NCI-H146 treated with DMSO at 0.1 percent for 48 hours (cell line): ENCODE data around the gene DHDDS.
"Not testable (repeated sequence)": the region's sequence is repeated elsewhere in the genome, so short reads cannot be mapped to it uniquely, and the experiment has no call there.

Source experiments
- DNase-seq: peaks from one replicate; lab custom pipeline; 2025; ENCODE audit not compliant: unreplicated experiment; lab: John Stamatoyannopoulos, UW

The DHDDS gene, protein sequence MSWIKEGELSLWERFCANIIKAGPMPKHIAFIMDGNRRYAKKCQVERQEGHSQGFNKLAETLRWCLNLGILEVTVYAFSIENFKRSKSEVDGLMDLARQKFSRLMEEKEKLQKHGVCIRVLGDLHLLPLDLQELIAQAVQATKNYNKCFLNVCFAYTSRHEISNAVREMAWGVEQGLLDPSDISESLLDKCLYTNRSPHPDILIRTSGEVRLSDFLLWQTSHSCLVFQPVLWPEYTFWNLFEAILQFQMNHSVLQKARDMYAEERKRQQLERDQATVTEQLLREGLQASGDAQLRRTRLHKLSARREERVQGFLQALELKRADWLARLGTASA

DNA sequence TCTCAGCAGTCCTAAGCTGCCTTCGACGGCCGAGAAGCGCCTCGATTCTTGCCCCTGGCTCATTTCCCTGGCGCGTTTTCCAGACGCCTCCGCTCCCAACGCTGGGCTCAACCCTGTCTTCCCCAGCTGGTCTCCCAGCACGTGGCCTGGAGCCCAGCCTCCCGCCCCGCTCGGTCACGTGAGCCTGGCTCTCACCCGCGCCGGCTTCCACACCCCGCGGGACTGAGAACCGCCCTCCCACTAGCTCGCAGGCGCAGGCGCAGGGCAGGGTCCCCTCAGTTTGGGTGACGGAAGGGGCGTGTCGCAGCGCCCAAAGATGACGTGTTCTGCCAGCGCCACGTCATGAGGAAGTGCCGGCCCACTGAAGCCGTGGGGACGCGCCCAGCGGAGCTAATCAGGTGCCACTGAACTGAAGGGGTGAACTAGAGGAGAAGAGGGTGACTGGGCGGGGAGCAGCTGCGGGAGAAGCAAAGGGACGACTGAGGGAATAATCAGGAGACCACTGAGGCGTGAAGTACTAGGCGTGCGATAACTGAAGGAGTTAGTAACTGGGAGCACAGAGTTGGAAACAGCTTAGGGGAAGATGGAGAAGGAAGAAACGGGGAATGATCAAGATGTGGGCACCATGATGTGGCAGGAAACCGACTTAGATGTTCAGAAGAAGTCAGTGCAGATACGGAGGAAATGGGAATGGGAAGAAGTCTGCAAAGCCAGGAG lies at the start of gene DHDDS:
TSS of gene DHDDS (plus strand) at position 343 of the 717 bp plus-strand sequence. CDS start 625 bp downstream, outside the sequence.
- DNase-seq, result peak; percentile 90

DNA sequence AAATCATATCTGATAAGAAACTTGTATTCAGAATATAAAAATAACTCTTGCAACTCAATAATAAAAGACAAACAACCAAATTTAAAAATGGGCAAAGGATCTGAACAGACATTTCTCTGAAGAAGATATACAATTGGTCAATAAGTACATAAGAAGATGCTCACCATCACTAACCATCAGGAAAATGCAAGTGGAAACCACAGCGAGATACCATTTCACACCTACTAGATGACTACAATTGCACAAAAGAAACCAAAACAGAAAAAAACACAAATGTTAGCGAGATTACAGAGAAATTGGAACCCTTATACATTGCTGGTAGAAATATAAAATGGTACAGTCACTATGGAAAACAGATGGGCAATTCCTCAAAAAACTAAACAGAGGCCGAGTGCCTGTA lies 48.0 kb upstream of the DHDDS start:
- DNase-seq, result no peak

DNA sequence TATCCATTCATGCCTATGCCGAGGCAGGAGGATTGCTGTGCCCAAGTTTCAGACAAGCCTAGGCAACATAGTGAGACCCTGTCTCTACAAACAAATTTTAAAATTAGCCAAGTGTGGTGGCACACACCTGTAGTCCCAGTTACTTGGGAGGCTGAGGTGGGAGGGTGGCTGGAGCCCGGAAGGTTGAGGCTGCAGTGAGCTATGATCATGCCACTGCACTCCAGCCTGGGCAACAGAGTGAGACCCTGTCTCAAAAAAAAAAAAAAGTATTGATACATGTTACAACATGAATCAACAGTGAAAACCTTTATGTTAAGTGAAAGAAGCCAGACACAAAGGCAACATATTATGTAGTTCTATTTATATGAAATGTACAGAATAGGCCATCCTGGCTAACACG lies 47.1 kb upstream of the DHDDS start:
- not testable (repeated sequence) for DNase-seq

DNA sequence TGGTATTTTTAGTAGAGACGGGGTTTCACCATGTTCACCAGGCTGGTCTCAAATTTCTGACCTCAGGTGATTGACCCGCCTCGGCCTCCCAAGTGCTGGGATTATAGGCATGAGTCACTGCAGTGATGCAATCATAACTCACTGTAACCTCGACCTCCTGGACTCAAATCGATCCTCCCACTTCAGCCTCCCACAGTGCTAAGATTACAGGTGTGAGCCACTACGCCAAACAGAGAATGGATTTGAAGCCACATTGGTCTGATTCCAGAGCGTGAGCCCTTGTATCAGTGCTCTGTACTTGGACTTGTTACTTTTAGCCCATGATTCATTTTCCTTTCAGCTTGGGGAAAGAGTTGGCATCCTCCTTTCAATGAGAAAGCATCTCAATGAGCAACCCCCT lies 44.7 kb upstream of the DHDDS start:
- no peak for DNase-seq

DNA sequence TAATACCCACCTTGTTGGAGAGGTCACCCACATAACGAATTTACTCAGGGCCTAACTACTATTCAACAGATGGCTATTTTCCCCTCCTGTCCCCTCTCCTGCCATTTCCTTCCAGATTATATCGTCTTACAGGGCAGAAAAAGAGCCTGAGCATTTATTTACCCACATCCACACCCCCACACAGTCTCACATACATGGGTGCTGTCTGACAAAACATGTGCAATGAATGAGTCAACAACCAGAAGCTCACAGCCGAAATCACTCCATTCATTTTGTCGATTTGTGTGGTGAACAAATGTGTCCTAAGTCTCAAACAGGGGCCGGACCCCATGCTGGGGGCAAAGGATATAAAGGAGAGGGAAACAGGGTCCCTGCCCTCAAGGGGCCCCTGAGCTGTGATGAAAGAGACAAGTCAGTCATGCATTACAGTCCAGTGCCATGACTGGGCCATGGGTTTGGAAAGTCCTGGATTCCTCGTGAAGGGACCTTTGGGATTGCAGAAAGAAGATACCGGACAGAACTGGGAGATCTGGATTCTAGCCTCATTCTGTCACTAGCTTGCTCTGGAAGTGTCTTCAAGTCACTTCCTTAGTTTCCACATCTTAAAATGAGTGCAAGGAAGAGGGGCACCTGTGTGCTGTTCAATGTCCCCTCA lies 43.2 kb upstream of the DHDDS start:
- DNase-seq, result no peak

DNA sequence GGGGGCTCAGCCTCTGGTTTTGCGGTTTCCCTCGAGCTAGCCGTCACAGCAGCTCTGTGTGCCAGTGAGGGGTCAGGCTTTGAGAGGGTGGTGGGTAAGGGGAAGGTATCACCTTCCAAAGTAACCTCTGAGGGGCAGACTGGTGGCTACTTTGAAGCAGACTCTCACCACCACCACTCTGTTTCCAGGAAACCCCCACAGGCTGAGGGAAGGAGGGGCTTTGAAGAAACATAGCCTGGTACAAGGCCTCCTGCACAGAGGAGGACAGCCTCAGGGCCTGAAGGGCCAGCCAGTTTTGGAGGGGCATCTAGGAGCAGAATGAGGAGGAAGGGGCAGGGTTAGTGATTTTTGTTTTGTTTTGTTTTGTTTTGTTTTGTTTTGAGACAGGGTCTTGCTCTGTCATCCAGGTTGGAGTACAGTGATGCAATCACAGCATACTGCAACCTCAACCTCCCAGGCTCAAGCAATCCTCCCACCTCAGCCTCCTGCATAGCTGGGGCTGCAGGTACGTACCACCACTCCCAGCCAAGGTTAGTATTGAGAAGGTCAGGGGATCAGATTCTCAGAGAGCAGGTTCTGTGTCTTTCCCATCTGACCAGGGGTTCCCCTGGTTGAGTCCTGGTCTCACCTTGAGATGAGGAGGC lies 42.4 kb upstream of the DHDDS start:
- no peak for DNase-seq

DNA sequence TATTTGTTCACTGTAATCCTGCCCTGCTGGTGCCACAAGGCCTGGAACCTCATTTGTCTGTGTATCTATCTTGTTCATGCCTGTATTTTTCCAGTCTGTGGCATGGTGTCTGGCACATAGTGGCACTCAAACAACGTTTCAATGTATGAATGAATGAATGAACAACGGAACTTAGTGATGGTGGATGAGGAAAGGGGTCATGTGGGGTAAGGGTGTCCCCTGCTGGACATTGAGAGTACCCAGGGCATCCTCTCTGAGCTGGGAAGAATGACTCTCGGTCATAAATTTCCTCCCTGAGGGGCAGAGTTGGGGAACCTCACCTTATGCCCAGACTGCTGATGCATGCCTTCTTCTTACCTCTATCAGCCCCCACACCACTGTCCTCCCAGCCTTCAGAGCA lies 40.7 kb upstream of the DHDDS start:
- DNase-seq, result no peak

DNA sequence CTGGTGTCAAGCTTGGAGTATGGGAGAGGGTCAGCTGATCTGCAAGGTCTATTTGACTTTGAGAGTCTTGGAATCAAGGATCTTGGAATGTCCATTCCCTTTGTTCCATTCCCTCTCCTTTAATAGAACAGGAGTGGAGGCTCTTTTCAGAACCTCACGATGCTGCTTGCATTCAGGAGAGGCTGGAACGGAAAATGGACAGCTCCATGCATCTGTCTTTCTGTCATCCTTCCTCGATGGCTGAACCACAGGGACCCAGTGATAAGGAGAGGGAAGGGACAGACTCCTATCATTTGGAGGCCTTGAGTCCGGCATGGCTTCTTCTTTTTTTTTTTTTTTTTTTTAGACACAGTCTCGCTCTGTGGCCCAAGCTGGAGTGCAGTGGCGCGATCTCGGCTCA lies 36.4 kb upstream of the DHDDS start:
- DNase-seq, result no peak

DNA sequence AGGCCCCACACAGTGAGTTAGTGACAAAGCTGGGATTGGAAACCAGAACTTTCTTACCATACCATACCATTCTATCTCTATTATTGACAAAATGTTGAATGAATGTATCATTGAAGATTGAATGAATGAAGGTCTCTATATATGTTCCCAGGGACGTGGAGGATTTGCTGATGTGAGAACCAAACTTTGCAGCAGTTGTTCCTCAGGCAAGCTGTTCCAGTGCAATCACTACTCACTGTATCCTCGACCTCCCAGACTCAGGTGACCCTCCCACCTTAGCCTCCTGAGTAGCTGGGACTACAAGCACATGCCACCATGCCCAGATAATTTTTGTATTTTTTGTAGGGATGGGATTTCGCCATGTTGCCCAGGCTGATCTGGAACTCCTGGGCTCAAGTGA lies 33.1 kb upstream of the DHDDS start:
- DNase-seq, result no peak

DNA sequence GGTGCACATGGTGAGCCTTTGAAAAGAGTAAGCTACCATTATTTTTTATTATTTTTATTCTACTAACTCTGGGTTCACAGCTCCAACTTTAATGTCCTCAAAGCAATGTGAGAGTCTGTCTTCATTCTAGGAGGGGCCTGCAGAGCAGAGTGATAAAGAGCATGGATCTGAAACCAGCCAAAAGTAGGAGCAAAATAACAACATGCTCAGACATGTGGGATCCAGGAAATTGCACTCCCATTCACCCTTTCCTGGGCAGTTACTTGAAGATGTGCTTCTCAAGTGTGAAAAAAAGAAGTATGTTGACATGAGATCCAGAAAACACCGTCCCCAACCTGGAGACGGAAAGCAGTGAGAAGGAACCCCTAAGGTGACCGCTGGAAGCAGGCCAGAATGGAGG lies 30.2 kb upstream of the DHDDS start:
- DNase-seq, result no peak

DNA sequence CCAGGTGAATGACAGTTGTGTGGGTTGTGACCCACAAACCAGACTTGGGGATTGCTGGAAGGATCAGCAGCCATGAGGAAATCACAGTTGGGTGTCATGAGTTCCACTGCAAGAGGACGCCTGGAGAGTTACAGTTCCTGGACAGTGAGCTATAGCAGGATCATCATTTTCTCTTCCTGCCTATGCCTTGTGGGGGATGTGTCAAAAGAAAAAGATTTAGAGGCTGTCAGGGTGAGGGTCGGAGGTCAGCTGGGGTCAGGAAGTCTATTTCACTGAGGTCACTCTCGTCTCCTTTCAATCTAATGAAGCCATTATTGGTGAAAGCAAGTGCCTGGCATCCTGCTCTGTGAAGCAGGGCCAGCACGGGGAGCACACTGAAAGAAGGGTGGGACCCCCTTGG lies 28.5 kb upstream of the DHDDS start:
- DNase-seq, result no peak

DNA sequence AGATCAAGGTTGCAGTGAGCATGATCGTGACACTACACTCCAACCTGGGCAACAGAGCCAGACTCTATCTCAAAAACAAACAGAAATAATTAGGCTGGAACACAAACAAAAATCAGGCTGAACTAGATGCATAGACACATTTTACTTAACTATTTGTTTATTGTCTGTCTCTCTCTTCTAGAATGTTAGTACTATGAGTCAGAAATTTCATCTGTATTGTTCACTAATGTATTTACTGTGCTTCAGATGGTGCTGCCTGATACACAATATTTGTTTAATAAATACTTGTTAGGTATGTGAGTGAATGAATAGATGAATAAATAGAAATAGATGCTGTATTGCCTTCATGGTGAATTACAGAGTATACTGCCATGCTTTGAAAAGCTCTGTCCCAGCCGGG lies 27.5 kb upstream of the DHDDS start:
- DNase-seq, result no peak

DNA sequence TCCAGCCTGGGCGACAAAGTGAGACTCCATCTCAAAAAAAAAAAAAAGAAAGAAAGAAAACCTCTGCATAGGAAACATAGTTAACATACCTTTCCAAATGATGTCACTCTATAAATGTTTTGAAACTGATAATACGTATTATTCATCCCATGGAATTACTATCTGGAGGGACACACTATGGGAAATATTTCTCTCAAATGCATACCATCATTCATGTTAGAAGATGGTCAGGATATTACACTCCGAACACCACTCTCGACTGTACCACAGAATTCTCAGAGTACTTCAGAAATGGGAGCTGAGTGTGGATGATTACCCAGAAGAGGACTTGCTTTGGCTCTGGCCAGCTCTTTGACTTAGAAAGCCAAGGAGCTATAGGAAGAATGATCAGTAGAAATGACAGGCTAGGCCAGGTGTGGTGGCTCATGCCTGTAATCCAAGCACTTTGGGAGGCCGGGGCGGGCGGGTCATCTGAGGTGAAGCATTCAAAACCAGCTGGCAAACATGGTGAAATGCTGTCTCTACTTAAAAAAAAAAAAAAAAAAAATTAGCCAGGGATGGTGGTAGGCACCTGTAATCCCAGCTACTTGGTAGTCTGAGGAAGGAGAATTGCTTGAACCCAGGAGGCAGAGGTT lies 26.7 kb upstream of the DHDDS start:
- no peak for DNase-seq

DNA sequence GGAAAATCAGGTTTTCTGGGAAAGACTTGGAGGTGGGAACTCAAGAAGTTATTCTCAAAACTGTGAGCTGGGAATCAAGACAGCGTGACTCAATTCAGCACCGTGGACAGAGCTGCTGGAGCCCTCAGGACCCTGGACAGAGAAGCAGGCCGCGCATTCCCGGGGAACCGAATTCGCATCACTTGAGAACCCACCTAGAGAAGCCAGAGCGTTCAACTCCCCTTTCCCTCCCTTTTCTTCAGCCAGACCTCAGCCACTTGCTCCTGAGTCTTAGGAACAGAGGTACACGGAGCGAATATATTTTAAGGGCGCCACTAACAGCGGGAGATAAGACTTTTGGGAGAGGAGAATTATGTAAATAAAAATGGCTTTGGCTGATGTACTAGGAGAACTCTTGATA lies 23.5 kb upstream of the DHDDS start:
- DNase-seq, result no peak

DNA sequence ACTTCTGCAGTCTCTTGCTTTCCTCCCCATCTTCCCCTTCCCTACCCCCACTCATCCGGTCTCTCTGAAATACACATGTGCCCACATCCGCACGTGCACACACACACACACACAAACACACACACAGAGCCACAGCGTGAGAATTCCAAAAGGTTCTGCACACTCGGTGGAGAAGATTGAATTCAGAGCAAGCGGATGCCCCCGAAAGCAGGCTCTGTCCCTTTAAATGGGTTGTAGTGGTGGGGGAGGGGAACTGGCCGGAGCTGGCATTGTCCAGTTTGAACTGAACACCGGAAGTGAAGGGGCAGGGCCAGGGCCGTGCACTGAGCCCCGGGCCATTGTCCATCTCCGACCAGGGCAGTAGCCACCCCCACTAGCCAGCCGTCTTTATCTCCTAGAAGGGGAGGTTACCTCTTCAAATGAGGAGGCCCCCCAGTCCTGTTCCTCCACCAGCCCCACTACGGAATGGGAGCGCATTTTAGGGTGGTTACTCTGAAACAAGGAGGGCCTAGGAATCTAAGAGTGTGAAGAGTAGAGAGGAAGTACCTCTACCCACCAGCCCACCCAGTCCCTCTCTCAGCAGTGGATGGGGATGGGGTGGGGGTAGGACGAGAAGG lies 22.8 kb upstream of the DHDDS start:
- peak; percentile 47 for DNase-seq

DNA sequence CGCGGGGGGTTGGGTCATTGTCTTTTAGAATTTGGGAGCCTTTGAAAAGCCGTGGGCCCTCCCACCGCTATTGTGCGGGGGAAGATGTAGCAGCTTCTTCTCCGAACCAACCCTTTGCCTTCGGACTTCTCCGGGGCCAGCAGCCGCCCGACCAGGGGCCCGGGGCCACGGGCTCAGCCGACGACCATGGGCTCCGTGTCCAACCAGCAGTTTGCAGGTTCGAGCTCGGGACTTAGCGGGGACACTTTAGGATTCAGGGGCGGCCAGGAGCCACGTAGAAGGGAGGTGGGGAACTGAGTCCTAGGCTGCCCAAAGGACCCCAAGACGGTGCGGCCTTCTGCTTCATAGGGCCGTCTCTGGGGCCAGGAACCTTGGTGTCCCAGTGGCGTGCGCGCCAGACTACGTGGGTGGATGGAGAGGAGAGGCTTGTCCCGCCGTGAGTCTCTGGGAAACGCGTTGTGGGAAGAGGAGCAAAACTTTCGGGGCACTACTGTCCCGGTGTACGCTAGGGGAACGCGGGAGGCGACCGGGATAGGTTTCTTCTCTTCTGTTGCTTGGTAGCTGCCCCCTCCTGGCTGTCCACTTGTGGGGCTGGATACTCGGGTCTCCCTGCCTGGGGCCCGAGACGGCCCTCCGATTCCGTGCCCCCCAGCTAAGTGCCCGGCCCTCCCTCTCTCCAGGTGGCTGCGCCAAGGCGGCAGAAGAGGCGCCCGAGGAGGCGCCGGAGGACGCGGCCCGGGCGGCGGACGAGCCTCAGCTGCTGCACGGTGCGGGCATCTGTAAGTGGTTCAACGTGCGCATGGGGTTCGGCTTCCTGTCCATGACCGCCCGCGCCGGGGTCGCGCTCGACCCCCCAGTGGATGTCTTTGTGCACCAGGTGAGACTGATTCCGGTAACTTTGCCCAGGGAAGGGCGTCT lies 21.2 kb upstream of the DHDDS start, which contains the start of gene LIN28A:
TSS of gene LIN28A (plus strand) at position 112 of the 918 bp plus-strand sequence. CDS start at position 187, 75 bp downstream.
- DNase-seq, result no peak

DNA sequence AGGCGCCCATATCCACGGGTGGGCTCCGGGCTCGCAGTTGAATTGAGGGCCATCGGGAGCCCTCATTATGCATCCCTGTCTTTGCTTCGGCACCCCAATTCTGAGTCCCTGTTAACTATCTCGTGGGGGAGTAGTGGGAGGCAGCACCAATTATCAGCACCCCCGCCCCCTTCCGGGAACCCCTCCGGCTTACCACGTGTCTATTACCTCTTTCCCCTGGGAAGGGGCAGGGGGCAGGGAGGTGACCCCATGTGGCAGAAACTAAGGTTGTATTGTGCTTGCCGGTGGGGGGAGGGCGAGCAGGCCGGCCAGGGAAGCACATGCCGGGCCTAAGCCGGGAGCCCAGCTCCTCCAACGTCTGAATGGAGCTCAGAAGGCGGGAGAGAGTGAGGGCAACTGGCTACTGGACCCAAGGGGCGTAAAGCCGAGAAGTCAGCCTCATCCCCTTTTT lies 20.5 kb upstream of the DHDDS start:
- no peak for DNase-seq

DNA sequence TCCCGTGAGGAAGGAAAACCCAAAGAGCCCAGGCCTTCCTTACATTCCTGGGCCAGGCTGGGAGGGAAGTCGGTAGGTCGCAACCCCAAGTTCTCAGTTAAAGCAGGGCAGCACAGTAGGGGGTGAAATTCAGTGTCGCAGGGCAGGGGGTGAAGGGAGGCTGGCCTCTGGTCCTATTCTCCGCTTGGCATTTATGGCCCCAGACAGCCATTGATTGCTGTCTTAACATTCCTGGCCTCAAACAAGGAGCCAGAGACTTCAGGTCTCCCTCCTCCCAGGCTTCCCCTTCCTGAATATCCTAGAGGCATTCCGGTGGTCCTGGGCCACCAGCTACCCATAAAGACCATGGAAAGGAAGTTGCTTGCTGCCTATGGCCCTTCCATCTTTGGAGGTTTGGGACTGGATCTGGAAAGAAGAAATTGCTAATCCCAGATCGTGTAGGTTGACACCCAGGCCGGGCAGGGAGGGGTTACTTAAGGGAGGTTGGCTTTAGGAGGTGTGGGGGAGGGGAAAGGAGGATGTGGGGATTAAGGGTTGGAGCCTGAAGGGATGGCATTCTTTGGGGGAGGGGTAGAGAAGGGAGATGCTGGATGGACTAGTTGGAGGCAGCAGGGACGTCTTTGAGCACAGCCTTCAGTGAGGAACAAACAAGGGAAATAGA lies 19.8 kb upstream of the DHDDS start:
- no peak for DNase-seq

DNA sequence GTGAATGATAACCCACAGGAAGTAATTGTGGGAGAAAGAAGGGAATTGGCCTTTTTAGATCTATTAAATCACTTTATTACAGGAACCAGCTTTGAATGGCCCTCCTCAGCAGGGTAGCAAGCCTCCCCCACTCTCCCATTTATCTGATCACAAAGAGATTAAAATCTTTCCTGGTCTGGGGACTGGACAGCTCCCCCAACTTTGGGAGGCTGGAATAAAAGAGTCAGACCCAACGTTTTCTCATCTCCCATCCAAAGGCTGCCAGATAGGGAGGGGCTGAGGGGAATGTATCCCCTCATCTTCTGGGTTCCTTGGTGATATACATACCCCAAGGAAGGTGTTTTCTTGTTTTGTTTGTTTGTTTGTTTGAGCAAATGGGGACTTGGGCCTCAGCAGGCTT lies 19.1 kb upstream of the DHDDS start:
- no peak for DNase-seq
